A673 (cell line): ENCODE results near the gene NPAS2.

Experiments used
- CTCF ChIP-seq: fragments of 300-800, 200-600 bp; sonication (generic); conservative IDR thresholded peaks from 2 replicates; pipeline ENCODE4 v1.5.1; 2017; ENCODE audit warnings: low read depth, mild to moderate bottlenecking, antibody characterized with exemption, low read length, moderate library complexity, mixed read lengths
- EZH2 ChIP-seq: fragments of 200-600 bp; sonication (generic); IDR thresholded peaks from 2 replicates; pipeline ENCODE4 v1.6.1; 2017; ENCODE audit warnings: borderline replicate concordance, low read depth, mild to moderate bottlenecking, mixed read lengths, antibody characterized with exemption, low read length; ENCODE audit not compliant: poor library complexity, severe bottlenecking

GRCh38 chr2:100965596-100965995 is 145.7 kb downstream of the NPAS2 start:
- TF ChIP-seq CTCF (no peak), EZH2 (no peak)
